Fibroblast of lung (primary cell): ENCODE results near the gene KCNC2. TPM values are rescaled to one million over a fixed set of nuclear protein-coding genes. Genes with fewer than 3 reads are reported as not detected.

Experiments
- DNase-seq, 2 donors: peaks; one replicate each; pipeline versions ENCODE4 v3.0.0 to v3.0.0-alpha.2; 2010; ENCODE audit warnings: low read depth in 2 of 2
- H2AFZ ChIP-seq: 2 replicates; pipeline ENCODE4 v1.5.1; 2012; ENCODE audit warnings: low read length, control low read depth, inconsistent platforms
- H3K27ac ChIP-seq: 2 replicates; pipeline ENCODE4 v1.5.1; 2011; ENCODE audit warnings: low read length, control low read depth; ENCODE audit not compliant: insufficient read depth
- H3K27me3 ChIP-seq: 2 replicates; pipeline ENCODE4 v1.5.1; 2011; ENCODE audit warnings: mild to moderate bottlenecking, low read length; ENCODE audit not compliant: control insufficient read depth, insufficient read depth
- H3K36me3 ChIP-seq: 2 replicates; pipeline ENCODE4 v1.5.1; 2011; ENCODE audit warnings: low read length; ENCODE audit not compliant: control insufficient read depth, insufficient read depth
- H3K4me1 ChIP-seq: 2 replicates; pipeline ENCODE4 v1.5.1; 2011; ENCODE audit warnings: low read length; ENCODE audit not compliant: control insufficient read depth, insufficient read depth; ENCODE audit errors: extremely low read depth
- H3K4me2 ChIP-seq: 2 replicates; pipeline ENCODE4 v1.5.1; 2011; ENCODE audit warnings: low read length, control low read depth; ENCODE audit not compliant: insufficient read depth; ENCODE audit errors: extremely low read depth
- H3K4me3 ChIP-seq, 4 experiments: fragments of 200-600 bp in 1 of 4; sonication (generic) in 1 of 4; replicated peaks in 1 of 4; 2 replicates each; pipeline ENCODE4 v1.5.1; 2011 to 2016; ENCODE audit warnings: low read length in 4 of 4, low read depth in 3 of 4, mild to moderate bottlenecking in 3 of 4, control low read depth in 2 of 4, inconsistent platforms in 1 of 4, mixed read lengths in 1 of 4; ENCODE audit not compliant: insufficient read depth in 1 of 4; ENCODE audit errors: control extremely low read depth in 1 of 4
- H3K79me2 ChIP-seq: 2 replicates; pipeline ENCODE4 v1.5.1; 2012; ENCODE audit warnings: mild to moderate bottlenecking, low read length, inconsistent platforms; ENCODE audit not compliant: control insufficient read depth, insufficient read depth
- H3K9ac ChIP-seq: 2 replicates; pipeline ENCODE4 v1.5.1; 2011; ENCODE audit warnings: mild to moderate bottlenecking, low read length, control low read depth; ENCODE audit not compliant: insufficient read depth
- H3K9me3 ChIP-seq: 2 replicates; pipeline ENCODE4 v1.5.1; 2012; ENCODE audit warnings: low read depth, low read length; ENCODE audit not compliant: control insufficient read depth, insufficient read depth
- H4K20me1 ChIP-seq: 2 replicates; pipeline ENCODE4 v1.5.1; 2011; ENCODE audit warnings: low read length; ENCODE audit not compliant: control insufficient read depth, insufficient read depth; ENCODE audit errors: extremely low read depth
- CTCF ChIP-seq, 2 donors: IDR thresholded peaks in 1 of 2; conservative IDR thresholded peaks in 1 of 2; 1 replicate in 1 of 2; 2 replicates in 1 of 2; pipeline ENCODE4 v1.5.1; 2011 to 2012; ENCODE audit warnings: low read length in 2 of 2, control low read depth in 1 of 2, inconsistent platforms in 1 of 2, low read depth in 1 of 2, mild to moderate bottlenecking in 1 of 2
- EZH2 ChIP-seq: IDR thresholded peaks from 2 replicates; pipeline ENCODE4 v1.5.1; 2012; ENCODE audit warnings: low read length, control low read depth, mild to moderate bottlenecking; ENCODE audit errors: missing control alignments
- polyA plus RNA-seq, 2 donors: library from polyadenylated mRNA; depleted of rRNA in 1 of 2; stranded (reverse) in 1 of 2; unstranded in 1 of 2; fragments of >200 nt; gene quantifications; 2 replicates each; pipeline ENCODE4 v1.2.1, GENCODE V29; 2011 to 2012; ENCODE audit warnings: missing spikeins in 1 of 2
- total RNA-seq: library from RNA; depleted of rRNA; stranded (reverse); fragments of >200 nt; gene quantifications from 2 replicates; pipeline ENCODE4 v1.2.1, GENCODE V29; 2014

The KCNC2 gene
- total and polyA plus RNA-seq, 2 donors (not counting 1 experiment from before 2014, with no cell fraction given), result not detected

- Histone ChIP-seq H2AFZ (no peak overlapping the region), H3K4me1 (no peaks in the 10 kb centered on the region), H3K9me3 (no peaks in the 10 kb centered on the region), H3K4me3 (no peak overlapping the region), H3K9ac (no peak overlapping the region), H3K36me3 (no peaks in the 10 kb centered on the region), H3K27ac (no peak overlapping the region), H4K20me1 (no peaks in the 10 kb centered on the region), H3K4me2 (no peak overlapping the region), H3K79me2 (no peaks in the 10 kb centered on the region), H3K27me3 (no peaks in the 10 kb centered on the region)
- no peak for DNase-seq
- TF ChIP-seq EZH2 (no peak), CTCF (conservative IDR thresholded peaks at IDR 0.05 in 1 of 2, IDR thresholded peaks at IDR 0.05 in 1 of 2; ENCODE audit: low read depth in 1 of 2, low read length in 2 of 2) (no peak)
Measured at GRCh38 chr12:75080582-75080981, 129.1 kb downstream of the KCNC2 start.

GRCh38 chr12:75065482-75065881, 144.2 kb downstream of the KCNC2 start:
- Histone ChIP-seq H3K4me3 (no peak overlapping the region), H3K27ac (no peak overlapping the region), H3K9me3 (no peaks in the 10 kb centered on the region), H3K27me3 (no peaks in the 10 kb centered on the region), H2AFZ (no peak overlapping the region), H3K36me3 (no peaks in the 10 kb centered on the region), H3K4me2 (no peak overlapping the region), H3K9ac (no peak overlapping the region), H3K4me1 (no peaks in the 10 kb centered on the region), H3K79me2 (no peaks in the 10 kb centered on the region), H4K20me1 (no peaks in the 10 kb centered on the region)
- TF ChIP-seq CTCF (conservative IDR thresholded peaks at IDR 0.05 in 1 of 2, IDR thresholded peaks at IDR 0.05 in 1 of 2; ENCODE audit: low read depth in 1 of 2, low read length in 2 of 2), result no peak
- no peak for TF ChIP-seq EZH2
- no peak for DNase-seq

- no peak for DNase-seq
- TF ChIP-seq EZH2 (no peak), CTCF (conservative IDR thresholded peaks at IDR 0.05 in 1 of 2, IDR thresholded peaks at IDR 0.05 in 1 of 2; ENCODE audit: low read depth in 1 of 2, low read length in 2 of 2) (no peak)
- Histone ChIP-seq H3K4me3 (no peak overlapping the region), H3K27me3 (no peaks in the 10 kb centered on the region), H3K9ac (no peak overlapping the region), H3K27ac (no peak overlapping the region), H2AFZ (no peak overlapping the region), H3K36me3 (no peaks in the 10 kb centered on the region), H3K4me2 (no peak overlapping the region), H3K79me2 (no peaks in the 10 kb centered on the region), H4K20me1 (no peaks in the 10 kb centered on the region), H3K4me1 (no peaks in the 10 kb centered on the region), H3K9me3 (no peaks in the 10 kb centered on the region)
Measured at GRCh38 chr12:75062691-75063090, 146.9 kb downstream of the KCNC2 start.
